WTC11 (cell line): Measurements from ENCODE around the gene CABP2. TPM values are rescaled to one million over a fixed set of nuclear protein-coding genes. Genes with fewer than 3 reads are reported as not detected.

Source experiments
- ATAC-seq: fragments of 200-7000 bp; cut with Tn5 transposase; 2 replicates; pipeline ENCODE4 v1.10.0; 2021; ENCODE audit warnings: mild to moderate bottlenecking, moderate library complexity
- CTCF ChIA-PET: fragments of 300-600 bp; sonication (Branson Sonifier 250); formaldehyde crosslinking; loops from one replicate; lab custom pipeline; 2021; ENCODE audit warnings: antibody characterized with exemption; lab: Charles Lee
- POLR2A ChIA-PET: fragments of 350-600 bp; sonication (Branson Sonifier 250); formaldehyde crosslinking; loops from one replicate; lab custom pipeline; 2021; ENCODE audit warnings: antibody characterized with exemption; lab: Charles Lee
- DNase-seq: peaks from one replicate; pipeline ENCODE4 v3.0.0; 2021; ENCODE audit warnings: low spot score
- H3K27ac Mint-ChIP-seq: 2 replicates; pipeline ENCODE4 v1.8.0; 2021; ENCODE audit warnings: mixed read lengths
- H3K27me3 Mint-ChIP-seq: 2 replicates; pipeline ENCODE4 v1.8.0; 2021; ENCODE audit warnings: low read depth, mild to moderate bottlenecking, moderate library complexity, mixed read lengths
- H3K36me3 Mint-ChIP-seq: 2 replicates; pipeline ENCODE4 v1.8.0; 2021; ENCODE audit warnings: mixed read lengths
- H3K4me1 Mint-ChIP-seq: 2 replicates; pipeline ENCODE4 v1.8.0; 2022; ENCODE audit warnings: mixed read lengths
- H3K4me3 Mint-ChIP-seq: 2 replicates; pipeline ENCODE4 v1.8.0; 2021; ENCODE audit warnings: mild to moderate bottlenecking, moderate library complexity, mixed read lengths
- H3K9me3 Mint-ChIP-seq: 2 replicates; pipeline ENCODE4 v1.8.0; 2021; ENCODE audit warnings: mixed read lengths
- AR ChIP-seq: fragments of 250-450 bp; sonication (Bioruptor Pico); IDR thresholded peaks from 2 replicates; pipeline ENCODE4 v1.9.0; 2021; ENCODE audit warnings: mild to moderate bottlenecking
- ATF3 ChIP-seq: sonication (generic); formaldehyde crosslinking; conservative IDR thresholded peaks from 2 replicates; pipeline ENCODE4 v1.8.1; 2022; ENCODE audit warnings: mild to moderate bottlenecking, missing genetic modification reagents
- CREB1 ChIP-seq: sonication (generic); formaldehyde crosslinking; IDR thresholded peaks from 2 replicates; pipeline ENCODE4 v1.8.0; 2023; ENCODE audit warnings: mild to moderate bottlenecking, missing genetic modification reagents
- E2F5 ChIP-seq: sonication (generic); formaldehyde crosslinking; IDR thresholded peaks from 2 replicates; pipeline ENCODE4 v1.8.1; 2022; ENCODE audit warnings: mild to moderate bottlenecking, moderate library complexity, missing genetic modification reagents
- ELF4 ChIP-seq: sonication (generic); formaldehyde crosslinking; IDR thresholded peaks from 2 replicates; pipeline ENCODE4 v1.8.1; 2022; ENCODE audit warnings: low read depth, mild to moderate bottlenecking, moderate library complexity, missing genetic modification reagents
- EMX1 ChIP-seq: fragments of 250-450 bp; sonication (Bioruptor Pico); IDR thresholded peaks from 2 replicates; pipeline ENCODE4 v1.8.0; 2021; ENCODE audit warnings: mild to moderate bottlenecking
- FOXJ3 ChIP-seq: sonication (generic); formaldehyde crosslinking; IDR thresholded peaks from 2 replicates; pipeline ENCODE4 v1.9.0; 2021; ENCODE audit warnings: missing genetic modification reagents, mild to moderate bottlenecking, borderline replicate concordance
- FOXP4 ChIP-seq: sonication (generic); formaldehyde crosslinking; IDR thresholded peaks from 2 replicates; pipeline ENCODE4 v1.8.0; 2022; ENCODE audit warnings: mild to moderate bottlenecking, missing genetic modification reagents
- HMGXB4 ChIP-seq: sonication (generic); formaldehyde crosslinking; IDR thresholded peaks from 2 replicates; pipeline ENCODE4 v1.8.1; 2023; ENCODE audit warnings: mild to moderate bottlenecking, moderate library complexity, missing genetic modification reagents
- IRF1 ChIP-seq: sonication (generic); formaldehyde crosslinking; IDR thresholded peaks from 2 replicates; pipeline ENCODE4 v1.8.0; 2023; ENCODE audit warnings: missing genetic modification reagents
- MAX ChIP-seq: sonication (generic); formaldehyde crosslinking; IDR thresholded peaks from 2 replicates; pipeline ENCODE4 v1.8.0; 2022; ENCODE audit warnings: mild to moderate bottlenecking, missing genetic modification reagents
- MXD4 ChIP-seq: fragments of 250-450 bp; sonication (Bioruptor Pico); IDR thresholded peaks from 2 replicates; pipeline ENCODE4 v1.8.0; 2021; ENCODE audit warnings: mild to moderate bottlenecking, moderate library complexity, borderline replicate concordance
- MYBL2 ChIP-seq: sonication (generic); formaldehyde crosslinking; IDR thresholded peaks from 2 replicates; pipeline ENCODE4 v1.8.1; 2023; ENCODE audit warnings: mild to moderate bottlenecking, moderate library complexity, missing genetic modification reagents
- NFE2L1 ChIP-seq: sonication (generic); formaldehyde crosslinking; IDR thresholded peaks from 2 replicates; pipeline ENCODE4 v1.8.1; 2023; ENCODE audit warnings: missing genetic modification reagents
- NR3C1 ChIP-seq: sonication (generic); formaldehyde crosslinking; conservative IDR thresholded peaks from 2 replicates; pipeline ENCODE4 v1.8.1; 2023; ENCODE audit warnings: low read depth, mild to moderate bottlenecking, missing genetic modification reagents
- RORB ChIP-seq: fragments of 250-450 bp; sonication (Bioruptor Pico); IDR thresholded peaks from 2 replicates; pipeline ENCODE4 v1.9.0; 2021; ENCODE audit warnings: mild to moderate bottlenecking
- SMAD3 ChIP-seq: sonication (generic); formaldehyde crosslinking; IDR thresholded peaks from 2 replicates; pipeline ENCODE4 v1.8.0; 2022; ENCODE audit warnings: missing genetic modification reagents, mild to moderate bottlenecking, borderline replicate concordance
- TCF7 ChIP-seq: sonication (generic); formaldehyde crosslinking; IDR thresholded peaks from 2 replicates; pipeline ENCODE4 v1.8.0; 2022; ENCODE audit warnings: mild to moderate bottlenecking, low read depth, missing genetic modification reagents, moderate library complexity
- USF1 ChIP-seq: sonication (generic); formaldehyde crosslinking; IDR thresholded peaks from 2 replicates; pipeline ENCODE4 v1.8.0; 2022; ENCODE audit warnings: mild to moderate bottlenecking, missing genetic modification reagents
- USF2 ChIP-seq: sonication (generic); formaldehyde crosslinking; IDR thresholded peaks from 2 replicates; pipeline ENCODE4 v1.8.1; 2023; ENCODE audit warnings: mild to moderate bottlenecking, missing genetic modification reagents, moderate library complexity
- ZMAT4 ChIP-seq: fragments of 250-450 bp; sonication (Bioruptor Pico); IDR thresholded peaks from 2 replicates; pipeline ENCODE4 v1.9.0; 2021; ENCODE audit warnings: mild to moderate bottlenecking
- ZNF263 ChIP-seq: sonication (generic); formaldehyde crosslinking; IDR thresholded peaks from 2 replicates; pipeline ENCODE4 v1.8.1; 2022; ENCODE audit warnings: low read depth, mild to moderate bottlenecking, moderate library complexity, missing genetic modification reagents
- ZNF396 ChIP-seq: fragments of 250-450 bp; sonication (Bioruptor Pico); IDR thresholded peaks from 2 replicates; pipeline ENCODE4 v1.8.0; 2021; ENCODE audit warnings: mild to moderate bottlenecking, moderate library complexity, borderline replicate concordance
- total RNA-seq: library from RNA; stranded (reverse); gene quantifications from 3 replicates; pipeline ENCODE4 v1.2.3, GENCODE V29; 2021

The CABP2 gene
- total RNA-seq, 1 experiment from 2014 or later: not detected

GRCh38 chr11:67472882-67473281 lies 50.4 kb downstream of the CABP2 start (continued):
- TF ChIP-seq HMGXB4 (CRISPR knock-in tag) (no peak), MXD4 (CRISPR knock-in tag) (no peak), AR (CRISPR knock-in tag) (no peak), MYBL2 (CRISPR knock-in tag) (no peak), E2F5 (CRISPR knock-in tag) (no peak), NFE2L1 (CRISPR knock-in tag) (no peak)
- TF ChIP-seq, all 79 proteins: peak for 0

- no peak overlapping the region for H3K27ac Mint-ChIP-seq
- ATAC-seq: no peak
- ChIA-PET POLR2A (no interaction called here), CTCF (interaction anchor here (0.6 to 1.2 kb wide), 3 partner anchors 26 to 81 kb away, joined by 3 to 4 read pairs (median 3); no protein-coding TSS in a partner anchor)
- peaks cover 20% of the 10 kb centered on the region for H3K27me3 Mint-ChIP-seq
- peaks cover 19% of the 10 kb centered on the region for H3K4me1 Mint-ChIP-seq
- H3K9me3 Mint-ChIP-seq: no peaks in the 10 kb centered on the region
- no peaks in the 10 kb centered on the region for H3K36me3 Mint-ChIP-seq
- H3K4me3 Mint-ChIP-seq: peak overlapping the region; percentile 66
- TF ChIP-seq FOXP4 (no peak), MAX (CRISPR knock-in tag) (no peak), USF2 (CRISPR knock-in tag) (no peak), IRF1 (CRISPR knock-in tag) (no peak), EMX1 (CRISPR knock-in tag) (no peak), CREB1 (CRISPR knock-in tag) (no peak), USF1 (CRISPR knock-in tag) (no peak), ZNF396 (CRISPR knock-in tag) (no peak), SMAD3 (CRISPR knock-in tag) (no peak), NR3C1 (CRISPR knock-in tag) (no peak), ATF3 (no peak), ZNF263 (no peak), ZMAT4 (CRISPR knock-in tag) (no peak), FOXJ3 (CRISPR knock-in tag) (no peak), TCF7 (CRISPR knock-in tag) (no peak), E2F5 (CRISPR knock-in tag) (no peak), RORB (no peak), ELF4 (no peak)
- DNase-seq: no peak
Measured at GRCh38 chr11:67470337-67471002, 52.8 kb downstream of the CABP2 start.
